PC-3 (cell line): ENCODE results near the gene SPRED2. TPM values are rescaled to one million over a fixed set of nuclear protein-coding genes. Genes with fewer than 3 reads are reported as not detected.
A peak's percentile ranks its signal among the peaks of the same experiment; 100 is the strongest.

Experiments
- ATAC-seq: fragments of 200-7000 bp; cut with Tn5 transposase; 2 replicates; pipeline ENCODE4 v1.9.1; 2020; ENCODE audit warnings: mild to moderate bottlenecking, moderate library complexity
- BruUV-seq: library from RNA; stranded (reverse); fragments of 400-500 nt; replicated peaks from 2 replicates; lab custom pipeline; 2021; lab: Mats Ljungman, UMichigan
- CTCF ChIA-PET: fragments of 300-600 bp; sonication (Branson Sonifier 250); formaldehyde crosslinking; loops from one replicate; lab custom pipeline; 2022; ENCODE audit warnings: antibody characterized with exemption; lab: Charles Lee
- POLR2A ChIA-PET: fragments of 300-600 bp; sonication (Branson Sonifier 250); formaldehyde crosslinking; loops from one replicate; lab custom pipeline; 2022; ENCODE audit warnings: antibody characterized with exemption; ENCODE audit not compliant: unreplicated experiment; lab: Charles Lee
- DNase-seq: peaks from one replicate; pipeline ENCODE4 v3.0.0-alpha.2; 2015
- H2AFZ ChIP-seq: fragments of 300-600 bp; sonication (generic); 2 replicates; pipeline ENCODE4 v1.6.0; 2016; ENCODE audit warnings: antibody characterized with exemption, low read length
- H3F3A ChIP-seq: fragments of 300-600 bp; sonication (generic); one replicate; pipeline ENCODE4 v1.6.0; 2017; ENCODE audit warnings: antibody characterized with exemption, low read length, control low read depth, mild to moderate bottlenecking; ENCODE audit not compliant: unreplicated experiment
- H3K27ac ChIP-seq: fragments of 300-600 bp; sonication (generic); 2 replicates; pipeline ENCODE4 v1.5.1; 2016; ENCODE audit warnings: mild to moderate bottlenecking, low read length
- H3K27me3 ChIP-seq: fragments of 300-600 bp; sonication (generic); 2 replicates; pipeline ENCODE4 v1.6.1; 2016; ENCODE audit warnings: low read length, mixed read lengths
- H3K36me3 ChIP-seq: fragments of 300-600 bp; sonication (generic); 2 replicates; pipeline ENCODE4 v1.6.1; 2016; ENCODE audit warnings: low read depth, mixed run types, low read length, mixed read lengths
- H3K4me1 ChIP-seq: fragments of 300-600 bp; sonication (generic); 2 replicates; pipeline ENCODE4 v1.5.1; 2016; ENCODE audit warnings: low read length; ENCODE audit not compliant: insufficient read depth
- H3K4me2 ChIP-seq: fragments of 300-600 bp; sonication (generic); 2 replicates; pipeline ENCODE4 v1.6.0; 2016; ENCODE audit warnings: low read length
- H3K4me3 ChIP-seq: fragments of 300-600 bp; sonication (generic); 2 replicates; pipeline ENCODE4 v1.5.1; 2016; ENCODE audit warnings: mild to moderate bottlenecking, low read length, mixed read lengths
- H3K79me2 ChIP-seq: fragments of 300-600 bp; sonication (generic); 2 replicates; pipeline ENCODE4 v1.6.1; 2017; ENCODE audit warnings: low read length, mixed read lengths
- H3K9ac ChIP-seq: fragments of 300-600 bp; sonication (generic); 2 replicates; pipeline ENCODE4 v1.6.0; 2016; ENCODE audit warnings: mild to moderate bottlenecking, low read length
- H3K9me2 ChIP-seq: fragments of 300-600 bp; sonication (generic); replicated peaks from 2 replicates; pipeline ENCODE4 v1.6.1; 2016; ENCODE audit warnings: mixed run types, low read length, mixed read lengths
- H3K9me3 ChIP-seq: fragments of 300-600 bp; sonication (generic); 2 replicates; pipeline ENCODE4 v1.6.1; 2016; ENCODE audit warnings: low read length, mixed read lengths
- H4K20me1 ChIP-seq: fragments of 300-600 bp; sonication (generic); 2 replicates; pipeline ENCODE4 v1.6.1; 2016; ENCODE audit warnings: low read length, mixed read lengths
- EZH2 ChIP-seq: fragments of 300-600 bp; sonication (generic); IDR thresholded peaks from one replicate; pipeline ENCODE4 v1.6.1; 2017; ENCODE audit warnings: antibody characterized with exemption, mild to moderate bottlenecking, low read length; ENCODE audit not compliant: unreplicated experiment
- EZH2phosphoT487 ChIP-seq: fragments of 300-600 bp; sonication (generic); IDR thresholded peaks from 2 replicates; pipeline ENCODE4 v1.6.1; 2018; ENCODE audit warnings: mild to moderate bottlenecking, antibody characterized with exemption, low read length, borderline replicate concordance
- intact Hi-C: fragments of 100-400 bp; cut with micrococcal nuclease; formaldehyde crosslinking; loops from 2 replicates; pipeline ENCODE4 v1.9.0; 2023
- total RNA-seq: library from RNA; depleted of rRNA; stranded (reverse); fragments of >200 nt; gene quantifications from 2 replicates; pipeline ENCODE4 v1.2.3, GENCODE V29; 2014
- TF ChIP-seq, protein P1 (sequence below): fragments of 300-600 bp; sonication (generic); conservative IDR thresholded peaks from 2 replicates; pipeline ENCODE4 v1.5.1; 2017; ENCODE audit warnings: antibody characterized with exemption, low read depth, mild to moderate bottlenecking, low read length

The SPRED2 gene
- total RNA-seq, 1 experiment from 2014 or later, result 16.2 TPM

DNA sequence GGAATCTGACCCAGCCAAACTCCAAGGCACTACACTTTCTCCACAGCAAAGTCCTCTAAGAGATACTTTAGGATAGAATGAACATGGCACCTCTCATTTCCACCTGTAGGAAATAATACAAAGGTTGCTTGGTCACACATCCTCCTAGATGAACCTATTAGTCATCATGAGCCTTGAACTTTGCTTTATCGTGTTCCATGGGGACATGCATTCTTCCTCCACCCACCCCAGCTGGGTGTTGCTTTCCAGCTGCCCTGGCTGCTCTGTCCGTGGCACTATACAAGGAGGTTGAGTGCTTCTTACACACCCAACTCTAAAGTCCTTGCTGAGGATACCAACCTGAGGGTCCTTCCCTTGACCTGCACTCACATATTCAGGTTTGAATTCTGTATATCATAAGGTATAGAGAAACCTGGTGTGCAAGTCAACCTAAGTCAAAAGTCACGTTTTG, 52.7 kb downstream of the SPRED2 start:
- Histone ChIP-seq H3K4me2 (peak overlapping the region; percentile 23), H3K27ac (peak overlapping the region; percentile 27; the same call in 1 of the 2 replicates), H3K4me3 (no peak overlapping the region), H3F3A (peaks cover 10% of the 10 kb centered on the region), H3K27me3 (no peaks in the 10 kb centered on the region), H3K79me2 (peaks cover 79% of the 10 kb centered on the region), H3K36me3 (no peaks in the 10 kb centered on the region; the same call in 1 of the 2 replicates), H4K20me1 (no peaks in the 10 kb centered on the region), H3K9me2 (no peaks in the 10 kb centered on the region), H3K9me3 (no peaks in the 10 kb centered on the region), H2AFZ (no peak overlapping the region), H3K9ac (no peak overlapping the region), H3K4me1 (peaks cover 82% of the 10 kb centered on the region)
- ATAC-seq (no peak), DNase-seq (peak; percentile 27)
- POLR2A ChIA-PET, result no interaction called here
- CTCF ChIA-PET, result no interaction called here
- no TSS peak for BruUV-seq
- intact Hi-C loops, result loop anchor here (5.0 kb wide), 2 partner anchors 57 to 117 kb away; no protein-coding TSS in a partner anchor
- TF ChIP-seq EZH2 (no peak), EZH2phosphoT487 (no peak)
- TF ChIP-seq, protein P1, sequence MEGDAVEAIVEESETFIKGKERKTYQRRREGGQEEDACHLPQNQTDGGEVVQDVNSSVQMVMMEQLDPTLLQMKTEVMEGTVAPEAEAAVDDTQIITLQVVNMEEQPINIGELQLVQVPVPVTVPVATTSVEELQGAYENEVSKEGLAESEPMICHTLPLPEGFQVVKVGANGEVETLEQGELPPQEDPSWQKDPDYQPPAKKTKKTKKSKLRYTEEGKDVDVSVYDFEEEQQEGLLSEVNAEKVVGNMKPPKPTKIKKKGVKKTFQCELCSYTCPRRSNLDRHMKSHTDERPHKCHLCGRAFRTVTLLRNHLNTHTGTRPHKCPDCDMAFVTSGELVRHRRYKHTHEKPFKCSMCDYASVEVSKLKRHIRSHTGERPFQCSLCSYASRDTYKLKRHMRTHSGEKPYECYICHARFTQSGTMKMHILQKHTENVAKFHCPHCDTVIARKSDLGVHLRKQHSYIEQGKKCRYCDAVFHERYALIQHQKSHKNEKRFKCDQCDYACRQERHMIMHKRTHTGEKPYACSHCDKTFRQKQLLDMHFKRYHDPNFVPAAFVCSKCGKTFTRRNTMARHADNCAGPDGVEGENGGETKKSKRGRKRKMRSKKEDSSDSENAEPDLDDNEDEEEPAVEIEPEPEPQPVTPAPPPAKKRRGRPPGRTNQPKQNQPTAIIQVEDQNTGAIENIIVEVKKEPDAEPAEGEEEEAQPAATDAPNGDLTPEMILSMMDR, result no peak

- H3K27me3 ChIP-seq, result no peaks in the 10 kb centered on the region
- peaks cover 79% of the 10 kb centered on the region for H3K79me2 ChIP-seq
- no peak overlapping the region for H2AFZ ChIP-seq
- no peak for DNase-seq
- H3K4me2 ChIP-seq, result no peak overlapping the region
- H3K9me2 ChIP-seq, result no peaks in the 10 kb centered on the region
- peaks cover 82% of the 10 kb centered on the region for H3K4me1 ChIP-seq
- no peak overlapping the region for H3K4me3 ChIP-seq
- no peak overlapping the region for H3K27ac ChIP-seq
- peaks cover 10% of the 10 kb centered on the region for H3F3A ChIP-seq
- no peaks in the 10 kb centered on the region for H3K9me3 ChIP-seq
- BruUV-seq, result no TSS peak
- no peak overlapping the region for H3K9ac ChIP-seq
- intact Hi-C loops, result no loop called here
- TF ChIP-seq EZH2 (no peak), EZH2phosphoT487 (no peak)
- TF ChIP-seq, protein P1, result no peak
- CTCF ChIA-PET, result no interaction called here
- no peak for ATAC-seq
- no peaks in the 10 kb centered on the region; the same call in 1 of the 2 replicates for H3K36me3 ChIP-seq
- no peaks in the 10 kb centered on the region for H4K20me1 ChIP-seq
- POLR2A ChIA-PET, result no interaction called here
These were observed 53.2 kb downstream of the SPRED2 start for GRCh38 chr2:65379223-65379622.

DNA sequence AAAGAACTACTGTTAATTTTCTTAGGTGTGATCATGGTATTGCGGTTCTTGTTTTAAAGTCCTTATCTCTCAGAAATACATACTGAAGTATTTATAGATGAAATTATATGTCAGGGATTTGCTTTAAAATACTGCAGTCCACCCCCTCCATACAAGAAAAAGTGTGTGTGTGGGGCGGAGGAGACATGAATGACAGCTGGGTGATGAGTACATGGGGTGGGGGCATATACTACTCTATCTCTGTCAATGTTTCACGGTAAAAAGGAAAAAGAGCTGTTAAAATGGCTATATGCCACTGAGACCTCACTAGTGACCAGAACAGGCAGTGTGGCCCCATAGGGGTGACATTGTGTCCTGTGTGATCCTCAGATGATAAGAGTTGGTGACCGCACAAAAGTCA, 54.1 kb downstream of the SPRED2 start:
- Histone ChIP-seq H3K9me3 (no peaks in the 10 kb centered on the region), H3K4me3 (0 out of 2 replicates have a peak overlapping the region, but pooled peaks have one; percentile 0), H3K4me2 (peak overlapping the region; percentile 44), H3K4me1 (peaks cover 82% of the 10 kb centered on the region), H4K20me1 (no peaks in the 10 kb centered on the region), H3K79me2 (peaks cover 83% of the 10 kb centered on the region), H3K9ac (no peak overlapping the region; the same call in 1 of the 2 replicates), H3F3A (peaks cover 6% of the 10 kb centered on the region), H2AFZ (no peak overlapping the region), H3K9me2 (no peaks in the 10 kb centered on the region), H3K36me3 (no peaks in the 10 kb centered on the region; the same call in 1 of the 2 replicates), H3K27ac (peak overlapping the region; percentile 76), H3K27me3 (no peaks in the 10 kb centered on the region)
- intact Hi-C loops, result no loop called here
- TF ChIP-seq EZH2phosphoT487, result no peak
- TF ChIP-seq EZH2, result no peak
- TF ChIP-seq, protein P1, result no peak
- no TSS peak for BruUV-seq
- DNase-seq (no peak), ATAC-seq (no peak)
- CTCF ChIA-PET, result no interaction called here
- POLR2A ChIA-PET, result interaction anchor here (0.5 to 0.6 kb wide), 2 partner anchors 389 to 836 kb away, joined by 3 to 6 read pairs; no protein-coding TSS in a partner anchor
